LNCaP clone FGC (cell line): ENCODE results near the gene CEP83.
"Not testable (repeated sequence)": the region's sequence is repeated elsewhere in the genome, so short reads cannot be mapped to it uniquely, and the experiment has no call there.

ENCODE experiments used
- DNase-seq: peaks from one replicate; pipeline ENCODE4 v3.0.0-alpha.2; 2011; ENCODE audit warnings: low read depth
- H3K4me3 ChIP-seq: 2 replicates; pipeline ENCODE4 v1.5.1; 2011; ENCODE audit warnings: mild to moderate bottlenecking, low read depth, low read length, control low read depth
- CTCF ChIP-seq: IDR thresholded peaks from 2 replicates; pipeline ENCODE4 v1.5.1; 2012; ENCODE audit warnings: mild to moderate bottlenecking; ENCODE audit not compliant: control insufficient read depth, insufficient read depth; ENCODE audit errors: extremely low read depth

Gene CEP83

GRCh38 chr12:94460616-94460959 is 921 bp upstream of the CEP83 start:
- peak overlapping the region; percentile 65 for H3K4me3 ChIP-seq
- DNase-seq, result no peak
- no peak for TF ChIP-seq CTCF

GRCh38 chr12:94458877-94459727 is 565 bp downstream of the CEP83 start:
- TF ChIP-seq CTCF, result no peak
- no peak for DNase-seq
- H3K4me3 ChIP-seq, result peak overlapping the region; percentile 65

- no peak for DNase-seq
- no peak overlapping the region for H3K4me3 ChIP-seq
- TF ChIP-seq CTCF, result no peak
Measured at GRCh38 chr12:94457311-94457710, 2.4 kb downstream of the CEP83 start.

- not testable (repeated sequence) for DNase-seq, H3K4me3 ChIP-seq
Measured at GRCh38 chr12:94454318-94454717, 5.3 kb downstream of the CEP83 start.

- no peak for DNase-seq
- TF ChIP-seq CTCF, result no peak
Measured at GRCh38 chr12:94445662-94446061, 14.0 kb downstream of the CEP83 start.

GRCh38 chr12:94437303-94437702 is 22.4 kb downstream of the CEP83 start:
- DNase-seq, result no peak
- no peak for TF ChIP-seq CTCF
- H3K4me3 ChIP-seq, result no peak overlapping the region

More at GRCh38 chr12:94445662-94446061, 14.0 kb downstream of the CEP83 start:
- H3K4me3 ChIP-seq, result no peak overlapping the region

GRCh38 chr12:94435511-94435927 is 24.1 kb downstream of the CEP83 start:
- no peak for TF ChIP-seq CTCF
- no peak for DNase-seq

More at GRCh38 chr12:94435511-94435927, 24.1 kb downstream of the CEP83 start:
- no peak overlapping the region for H3K4me3 ChIP-seq
